ENCODE results near the gene OR10S1. TPM values are rescaled to one million over a fixed set of nuclear protein-coding genes. Genes with fewer than 3 reads are reported as not detected.

The OR10S1 gene
- total RNA-seq, result not detected in 2 replicates
- not detected in 2 replicates for polyA plus RNA-seq
- not detected in 2 replicates for polyA plus RNA-seq (2011; cell fraction: cytosol; rRNA removed)
- polyA plus RNA-seq (2011; cell fraction: nucleus; rRNA removed), result not detected in 2 replicates
- not detected in 2 replicates for polyA plus RNA-seq (2012)
- polyA minus RNA-seq, result not detected in 2 replicates
- not detected for polyA minus RNA-seq (2011; cell fraction: cytosol; rRNA and poly(A)+ RNA removed)
- polyA minus RNA-seq (2011; cell fraction: nucleus; rRNA and poly(A)+ RNA removed), result not detected in 2 replicates
- Bru-seq, nascent RNA, result not detected
- BruChase-seq, experiment 1, labeled RNA remaining after a 6-hour chase, result not detected
- BruChase-seq, experiment 2, labeled RNA remaining after a 2-hour chase, result not detected
- long read RNA-seq, result 0 reads

- H3K4me3 ChIP-seq (replicated peaks in 1 of 3; ENCODE audit: insufficient read depth in 1 of 3, low read depth in 1 of 3, low read length in 3 of 3), result no peak within 1 kb of the TSS
- dilution Hi-C loops (cut with MboI; ENCODE audit: extremely low pct_ligation_motif_present, low sequenced_read_pairs), result no loop called here
- FAIRE-seq, result no peak
- H3K9me3 ChIP-seq (replicated peaks; ENCODE audit: control insufficient read depth, insufficient read depth, low read length), result no peaks in the 10 kb centered on the region
- H3K9me1 ChIP-seq (replicated peaks; ENCODE audit: control insufficient read depth, extremely low read depth, insufficient read depth, low read length), result no peaks in the 10 kb centered on the region
- H3K4me1 ChIP-seq (ENCODE audit: control insufficient read depth, extremely low read depth, insufficient read depth, low read length), result peaks cover 22% of the 10 kb centered on the region
- POLR2A ChIA-PET, result no interaction called here
- no peak within 1 kb of the TSS for H3K27ac ChIP-seq (ENCODE audit: insufficient read depth, low read depth, low read length)
- TF ChIP-seq CTCF (IDR thresholded peaks at IDR 0.05; ENCODE audit: extremely low read depth in 1 of 2, insufficient read depth in 1 of 2, low read depth in 1 of 2, low read length in 2 of 2), result no peak
- TF ChIP-seq EZH2 (IDR thresholded peaks at IDR 0.05; ENCODE audit: borderline replicate concordance, low read depth, low read length, severe bottlenecking), result no peak
- no peak for TF ChIP-seq POLR2AphosphoS5 (IDR thresholded peaks at IDR 0.05; ENCODE audit: insufficient read depth, low read depth, low read length)
- TF ChIP-seq MYC (IDR thresholded peaks at IDR 0.05; ENCODE audit: low read depth, low read length), result no peak
- no peak for TF ChIP-seq JUN (IDR thresholded peaks at IDR 0.05; ENCODE audit: borderline replicate concordance, insufficient read depth, insufficient read length, low read depth)
- no peak for TF ChIP-seq GATA2 (IDR thresholded peaks at IDR 0.05; ENCODE audit: insufficient read depth, insufficient read length, low read depth, low read length)
- no peak for TF ChIP-seq POLR2A (IDR thresholded peaks at IDR 0.05; ENCODE audit: low read depth, low read length)
- no peaks in the 10 kb centered on the region for H3K27me3 ChIP-seq (ENCODE audit: control insufficient read depth in 2 of 2, insufficient read depth in 2 of 2, low read length in 2 of 2)
- CTCF ChIA-PET, result no interaction called here
- intact Hi-C loops (cut with micrococcal nuclease), result no loop called here
- no peak within 1 kb of the TSS for H3K4me2 ChIP-seq (ENCODE audit: insufficient read depth, low read length)
- no peak for DNase-seq (ENCODE audit: low read depth, low spot score)
- H3K9ac ChIP-seq (replicated peaks; ENCODE audit: extremely low read depth, insufficient read depth, low read length), result no peak within 1 kb of the TSS
- no peak within 1 kb of the TSS for H2AFZ ChIP-seq (ENCODE audit: low read depth, low read length)
- no peaks in the 10 kb centered on the region for H4K20me1 ChIP-seq (replicated peaks; ENCODE audit: control insufficient read depth, extremely low read depth, insufficient read depth, low read length)
- no peaks in the 10 kb centered on the region for H3K36me3 ChIP-seq (ENCODE audit: control insufficient read depth in 2 of 2, extremely low read depth in 1 of 2, insufficient read depth in 2 of 2, low read length in 2 of 2)
- no peaks in the 10 kb centered on the region for H3K79me2 ChIP-seq (ENCODE audit: control insufficient read depth, insufficient read depth, low read length)
- no TSS peak for BruUV-seq (replicated peaks)
Observed at GRCh38 chr11:123977731-123978347, at the start of gene OR10S1. OR10S1 (minus strand) TSS chr11:123977781; CDS start chr11:123977664, 117 bp downstream.
